Limb (tissue), 2 donors: ENCODE data around the gene PSMC5.
"Not testable (repeated sequence)": the region's sequence is repeated elsewhere in the genome, so short reads cannot be mapped to it uniquely, and the experiment has no call there.

Source experiments
- DNase-seq, 2 donors: peaks; one replicate each; pipeline ENCODE4 v3.0.0-alpha.2; 2016; ENCODE audit errors: extremely low spot score in 2 of 2

PSMC5 gene

DNA sequence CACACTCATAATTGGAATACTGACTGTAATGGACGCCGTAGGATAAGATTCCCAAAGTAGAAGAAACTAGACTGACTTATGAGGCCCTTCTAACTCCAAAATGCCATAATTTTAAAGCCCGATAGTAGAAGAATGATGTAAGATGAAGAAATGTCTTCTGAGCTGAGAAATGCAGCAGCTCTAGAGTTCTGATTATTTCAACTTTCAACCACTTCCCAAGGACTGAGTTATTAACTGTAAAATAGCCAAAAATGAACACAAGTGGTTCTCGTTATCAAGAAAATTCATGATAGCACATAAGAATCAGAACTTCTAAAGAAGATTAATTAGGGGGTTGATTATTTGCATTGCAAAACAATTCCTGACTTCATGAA lies 43.0 kb downstream of the PSMC5 start:
- not testable (repeated sequence) for DNase-seq

GRCh38 chr17:63871646-63872365 lies 44.6 kb downstream of the PSMC5 start:
- not testable (repeated sequence) for DNase-seq

DNA sequence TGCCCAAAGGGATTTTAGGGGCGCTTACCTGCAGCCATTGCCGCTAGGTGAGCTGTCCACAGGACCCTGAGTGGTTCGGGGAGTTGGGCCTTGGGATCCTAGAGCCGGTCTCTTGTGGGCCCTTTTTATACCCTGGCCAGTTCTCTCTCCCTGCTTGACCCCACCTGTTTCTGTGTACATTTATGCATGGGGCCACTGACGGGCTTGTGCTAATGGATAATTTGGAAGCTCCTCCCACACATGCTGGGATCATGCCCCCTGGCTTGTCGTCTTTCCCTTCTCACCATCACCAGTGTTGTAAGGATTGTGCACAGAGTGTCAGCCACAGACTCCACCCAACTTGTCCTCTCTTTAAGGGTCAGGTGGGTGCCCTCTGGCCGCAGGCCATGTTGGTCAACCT lies 46.3 kb downstream of the PSMC5 start, which contains the start of gene CSH2:
TSS of gene CSH2 (minus strand) at position 101 of the 400 bp plus-strand sequence. CDS start at position 38, 63 bp downstream.
- not testable (repeated sequence) for DNase-seq

DNA sequence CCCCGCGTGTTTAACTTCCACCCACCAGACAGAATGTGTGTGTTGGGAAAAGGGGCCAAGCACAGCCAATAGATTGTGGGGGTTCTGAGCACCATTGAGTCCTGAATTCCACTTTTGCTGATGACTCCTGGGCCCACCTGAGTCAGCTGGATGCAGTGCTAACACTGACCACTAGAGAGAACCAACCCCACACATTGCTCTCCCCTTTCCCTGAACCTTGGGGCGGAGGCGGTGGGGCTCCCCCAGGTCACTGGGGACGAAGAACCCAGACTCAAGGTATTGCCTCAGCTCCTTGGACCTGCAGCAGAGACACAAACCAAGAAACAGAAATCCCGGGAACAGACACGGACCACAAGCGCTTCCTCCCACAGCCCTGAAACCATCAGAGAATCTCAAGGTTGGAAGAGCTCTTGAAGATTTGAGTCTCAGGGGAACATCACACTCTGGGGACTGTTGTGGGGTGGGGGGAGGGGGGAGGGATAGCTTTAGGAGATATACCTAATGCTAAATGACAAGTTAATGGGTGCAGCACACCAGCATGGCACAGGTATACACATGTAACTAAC lies 46.9 kb downstream of the PSMC5 start:
- DNase-seq, result not testable (repeated sequence)

DNA sequence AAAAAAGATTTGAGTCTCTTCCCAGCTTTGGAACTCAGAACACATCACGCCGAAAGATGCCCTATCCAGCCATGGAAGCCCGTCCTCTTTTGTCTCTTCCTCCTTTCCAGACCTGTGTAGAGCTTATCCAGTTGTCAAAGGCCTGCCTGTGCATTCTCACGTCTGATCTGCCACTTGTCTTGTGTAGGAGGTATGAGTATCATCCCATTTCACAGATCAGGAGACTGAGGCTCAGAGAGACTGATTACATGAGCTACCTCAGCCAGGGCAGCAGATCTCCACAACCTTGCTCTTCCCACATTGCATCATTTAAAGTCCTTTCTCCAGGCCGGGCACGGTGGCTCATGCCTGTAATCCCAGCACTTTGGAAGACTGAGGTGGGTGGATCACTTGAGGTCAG lies 47.5 kb downstream of the PSMC5 start:
- not testable (repeated sequence) for DNase-seq

- not testable (repeated sequence) for DNase-seq
Measured at GRCh38 chr17:63878413-63878812, 51.2 kb downstream of the PSMC5 start.

GRCh38 chr17:63880706-63881105 lies 53.5 kb downstream of the PSMC5 start:
- no peak for DNase-seq

DNA sequence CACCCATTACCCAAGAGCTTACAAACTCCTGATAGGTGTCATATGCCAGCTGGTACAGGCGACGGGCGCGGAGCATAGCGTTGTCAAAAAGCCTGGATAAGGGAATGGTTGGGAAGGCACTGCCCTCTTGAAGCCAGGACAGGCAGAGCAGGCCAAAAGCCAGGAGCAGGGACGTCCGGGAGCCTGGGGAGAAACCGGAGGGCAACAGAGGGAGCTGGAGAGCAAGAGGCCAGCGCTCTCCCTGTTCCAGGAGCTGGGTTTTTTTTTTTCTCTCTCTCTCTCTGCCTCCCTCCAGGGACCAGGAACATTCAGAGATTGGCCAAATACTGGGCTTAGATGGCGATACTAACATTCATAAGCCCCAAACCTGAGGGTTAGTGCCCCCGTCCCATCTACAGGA lies 54.1 kb downstream of the PSMC5 start:
- DNase-seq, result not testable (repeated sequence)
